Measurements from ENCODE around the gene AGFG2.
"Not testable (repeated sequence)": the region's sequence is repeated elsewhere in the genome, so short reads cannot be mapped to it uniquely, and the experiment has no call there.

The AGFG2 gene

GRCh38 chr7:100538654-100539435 is at the start of gene AGFG2:
TSS of gene AGFG2 (plus strand) at chr7:100539203. CDS start at chr7:100539347, 144 bp downstream.
- peak; percentile 100 for DNase-seq (ENCODE audit: low spot score)

- no peak for DNase-seq (ENCODE audit: low spot score)
These were observed 49.2 kb upstream of the AGFG2 start for GRCh38 chr7:100489824-100490223.

DNA sequence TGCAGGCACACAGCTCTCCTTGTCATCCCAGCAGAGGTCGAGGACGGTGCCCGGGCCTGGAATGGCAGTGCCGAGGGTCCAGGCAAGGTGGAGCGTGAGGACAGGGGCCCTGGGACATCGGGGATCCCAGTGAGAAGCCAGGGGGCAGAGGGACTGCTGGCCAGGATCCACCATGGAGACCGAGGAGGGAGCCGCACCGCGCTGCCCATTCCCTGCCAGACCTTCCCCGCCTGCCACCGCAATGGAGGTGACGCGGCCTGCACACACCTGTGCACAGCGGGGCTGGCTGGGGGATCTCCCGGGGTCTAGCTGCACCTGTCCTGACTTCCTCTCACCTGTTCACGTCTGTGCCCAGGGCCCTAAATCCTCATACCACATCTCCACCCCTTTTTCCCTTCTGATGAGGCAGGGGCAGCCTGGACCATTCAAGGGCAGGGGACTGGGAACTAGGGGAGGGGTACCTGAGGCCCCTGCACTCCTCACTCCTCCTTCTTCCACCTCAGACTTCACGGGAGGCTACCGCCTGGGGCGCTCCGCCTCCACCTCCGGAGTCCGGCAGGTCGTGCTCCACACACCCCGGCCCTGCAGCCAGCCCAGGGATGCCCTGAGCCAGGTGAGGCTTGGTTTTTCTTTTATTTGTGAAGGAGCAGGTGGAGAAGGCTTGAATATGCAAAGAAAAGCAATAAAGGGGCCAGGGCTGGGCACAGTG is 48.4 kb upstream of the AGFG2 start:
- no peak for DNase-seq (ENCODE audit: low spot score)

- no peak for DNase-seq (ENCODE audit: low spot score)
These were observed 47.8 kb upstream of the AGFG2 start for GRCh38 chr7:100491192-100491578.

DNA sequence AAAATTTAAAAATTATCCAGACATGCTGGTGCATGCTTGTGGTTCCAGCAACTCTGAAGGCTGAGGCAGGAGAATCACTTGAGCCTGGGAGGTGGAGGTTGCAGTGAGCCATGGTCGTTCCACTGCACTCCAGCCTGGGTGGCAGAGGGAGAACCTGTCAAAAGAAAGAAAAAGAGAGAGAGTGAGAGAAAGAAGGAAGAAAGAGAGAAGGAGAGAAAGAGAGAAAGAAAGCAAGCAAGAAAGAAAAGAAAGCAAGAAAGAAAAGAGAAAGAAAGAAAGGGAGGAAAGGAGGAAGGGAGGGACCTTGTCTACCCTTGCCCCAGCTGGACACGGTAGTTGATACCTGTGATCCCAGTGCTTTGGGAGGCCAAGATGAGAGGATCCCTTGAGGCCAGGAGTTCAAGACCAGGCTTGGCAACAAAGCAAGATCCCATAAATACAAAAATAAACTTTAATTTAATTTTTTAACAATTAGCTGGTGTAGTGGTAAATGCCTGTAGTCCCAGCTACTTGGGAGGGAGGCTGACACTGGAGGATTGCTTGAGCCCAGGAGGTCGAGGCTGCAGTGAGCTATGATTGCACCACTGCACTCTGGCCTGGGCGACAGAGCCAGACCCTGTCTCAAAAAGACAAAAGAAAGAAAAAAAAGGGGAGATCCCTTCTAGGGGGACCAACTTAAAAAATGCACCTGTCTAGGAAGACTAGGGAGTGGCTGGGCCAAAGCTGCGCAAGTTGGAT is 46.1 kb upstream of the AGFG2 start:
- no peak for DNase-seq (ENCODE audit: low spot score)

DNA sequence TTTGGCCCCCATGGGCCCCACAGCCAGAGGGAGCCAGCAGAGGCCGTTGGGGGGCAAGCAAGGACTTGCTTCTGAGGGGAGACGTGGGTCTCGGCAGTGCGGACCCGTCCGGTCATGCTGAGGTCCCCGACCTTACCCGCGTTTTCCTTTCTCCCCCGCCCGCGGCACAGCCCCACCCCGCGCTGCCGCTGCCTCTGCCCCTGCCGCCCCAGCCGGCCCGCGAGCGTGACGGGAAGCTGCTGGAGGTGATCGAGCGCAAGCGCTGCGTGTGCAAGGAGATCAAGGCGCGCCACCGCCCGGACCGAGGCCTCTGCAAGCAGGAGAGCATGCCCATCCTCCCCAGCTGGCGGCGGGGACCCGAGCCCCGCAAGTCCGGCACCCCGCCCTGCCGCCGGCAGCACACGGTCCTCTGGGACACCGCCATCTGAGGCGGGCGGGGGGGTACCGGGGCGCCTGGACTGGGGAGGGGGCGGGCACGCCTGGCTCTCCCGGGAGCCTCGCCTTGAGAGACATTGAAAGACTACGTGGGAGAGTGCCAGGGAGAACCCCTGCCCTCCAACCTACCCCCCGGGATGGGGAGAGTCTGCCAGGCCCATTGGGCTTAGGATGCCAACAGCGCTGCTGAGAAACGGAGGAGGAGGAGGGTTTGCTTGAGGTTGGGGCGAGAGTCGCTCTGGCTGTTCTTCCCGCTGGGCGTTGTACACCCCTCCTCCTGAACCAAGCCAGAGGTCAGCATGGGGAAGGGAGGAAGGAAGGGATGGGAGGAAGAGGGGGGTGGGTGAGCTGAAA is 45.3 kb upstream of the AGFG2 start:
- DNase-seq (ENCODE audit: low spot score): no peak

DNA sequence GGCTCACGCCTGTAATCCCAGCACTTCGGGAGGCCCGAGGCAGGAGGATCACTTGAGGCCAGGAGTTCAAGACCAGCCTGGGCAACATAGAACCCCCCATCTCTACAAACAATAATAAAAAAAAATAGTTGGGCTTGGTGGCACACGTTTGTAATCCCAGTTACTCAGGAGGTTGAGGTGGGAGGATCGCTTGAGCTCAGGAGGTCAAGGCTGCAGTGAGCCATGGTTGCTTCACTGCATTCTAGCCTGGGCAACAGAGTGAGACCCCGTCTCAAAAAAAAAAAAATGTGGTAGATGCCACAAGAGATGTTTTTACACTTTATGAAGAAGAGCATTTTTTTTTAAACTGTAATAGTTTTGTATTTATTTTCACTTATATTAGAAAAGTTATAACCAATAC is 42.5 kb upstream of the AGFG2 start:
- no peak for DNase-seq (ENCODE audit: low spot score)

DNA sequence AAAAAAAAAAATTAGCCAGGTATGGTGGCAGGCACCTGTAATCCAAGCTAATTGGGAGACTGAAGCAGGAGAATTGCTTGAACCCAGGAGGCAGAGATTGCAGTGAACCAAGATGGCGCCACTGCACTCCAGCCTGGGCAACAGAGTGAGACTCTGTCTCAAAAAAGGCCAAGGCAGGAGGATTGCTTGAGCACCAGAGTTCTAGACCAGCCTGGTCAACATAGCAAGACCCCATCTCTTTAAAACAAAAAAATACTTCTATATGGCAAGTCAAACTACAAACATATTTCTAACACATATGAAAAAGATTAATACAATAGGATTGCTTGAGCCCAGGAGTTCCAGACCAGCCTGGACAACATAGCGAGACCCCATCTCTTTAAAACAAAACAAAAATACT is 38.3 kb upstream of the AGFG2 start:
- not testable (repeated sequence) for DNase-seq (ENCODE audit: low spot score)

GRCh38 chr7:100504031-100504430 is 35.0 kb upstream of the AGFG2 start:
- not testable (repeated sequence) for DNase-seq (ENCODE audit: low spot score)

- no peak for DNase-seq (ENCODE audit: low spot score)
These were observed 34.0 kb upstream of the AGFG2 start for GRCh38 chr7:100504887-100505611.

GRCh38 chr7:100506356-100506923 is 32.6 kb upstream of the AGFG2 start:
- DNase-seq (ENCODE audit: low spot score): no peak

DNA sequence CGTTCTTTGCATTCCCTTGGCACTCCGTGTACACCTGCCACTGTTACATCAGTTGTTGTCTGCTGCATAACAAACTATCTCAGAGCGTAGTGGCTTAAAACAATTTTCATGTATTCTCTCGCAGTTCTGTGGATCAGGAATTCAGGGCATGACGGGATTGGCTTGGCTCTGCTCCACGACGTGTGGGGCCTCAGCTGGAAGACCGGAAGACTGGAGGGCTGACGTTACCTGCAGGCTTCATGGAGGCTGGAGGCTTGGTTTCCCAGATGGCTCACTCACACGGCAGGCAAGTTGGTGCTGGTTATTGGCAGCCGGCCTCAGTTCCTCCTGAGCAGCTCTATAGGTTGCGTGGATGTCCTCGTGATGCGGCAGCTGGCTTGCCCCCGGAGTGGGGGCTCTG is 29.8 kb upstream of the AGFG2 start:
- no peak for DNase-seq (ENCODE audit: low spot score)

DNA sequence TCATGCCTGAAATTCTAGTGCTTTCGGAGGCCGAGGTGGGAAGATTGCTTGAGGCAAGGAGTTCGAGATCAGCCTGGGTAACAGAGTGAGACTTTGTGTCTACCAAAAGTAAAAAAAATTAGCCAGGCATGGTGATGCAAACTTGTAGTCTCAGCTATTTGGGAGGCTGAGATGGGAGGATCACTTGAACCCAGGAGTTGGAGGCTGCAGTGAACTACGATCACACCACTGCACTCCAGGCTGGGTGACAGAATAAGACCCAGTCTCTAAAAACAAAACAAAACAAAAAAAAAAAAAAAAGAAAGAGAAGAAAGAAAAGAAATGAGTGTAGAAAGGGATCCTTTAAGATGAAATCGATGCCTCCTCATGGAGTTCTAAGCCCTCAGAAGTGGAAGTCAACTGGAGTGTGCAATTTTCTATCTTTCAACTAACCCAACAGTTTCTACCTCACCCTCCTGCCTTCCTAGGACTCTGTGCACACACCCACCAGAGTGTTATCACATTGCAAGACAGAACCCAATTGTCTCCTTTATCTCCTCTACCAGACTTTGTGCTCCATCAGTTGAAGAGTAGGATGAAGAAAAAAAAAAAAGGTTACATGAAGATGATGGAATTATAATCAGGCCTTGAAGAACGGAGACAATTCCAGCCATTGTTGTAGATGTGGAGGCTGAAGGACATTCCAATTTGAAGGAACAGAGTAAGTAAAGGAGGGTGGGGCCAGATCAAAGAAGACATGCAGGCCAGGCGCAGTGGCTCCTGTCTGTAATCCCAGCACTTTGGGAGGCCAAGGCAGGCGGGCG is 28.4 kb upstream of the AGFG2 start:
- DNase-seq (ENCODE audit: low spot score): no peak

- DNase-seq (ENCODE audit: low spot score): no peak
These were observed 25.7 kb upstream of the AGFG2 start for GRCh38 chr7:100513212-100513810.

DNA sequence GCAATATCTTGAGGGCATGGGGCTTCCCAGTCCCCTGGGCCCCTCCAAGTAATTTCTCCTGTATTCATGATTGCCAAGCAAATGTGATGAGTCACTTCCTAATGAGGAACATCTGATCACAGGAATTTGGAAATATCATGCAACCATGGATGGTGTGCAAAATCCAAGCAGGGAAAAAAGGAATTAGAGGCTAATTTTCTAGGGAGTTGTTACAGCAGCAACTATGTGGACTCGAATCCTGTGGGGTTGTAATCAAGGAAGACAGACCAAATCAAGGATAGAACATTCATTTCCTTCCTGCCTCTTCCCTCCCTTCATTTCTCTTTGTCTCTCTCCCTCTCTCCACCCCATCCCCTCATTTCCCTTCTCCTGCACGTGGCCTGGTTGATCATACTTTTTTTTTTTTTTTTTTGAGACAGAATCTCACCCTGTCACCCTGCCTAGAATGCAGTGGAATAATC is 23.9 kb upstream of the AGFG2 start:
- DNase-seq (ENCODE audit: low spot score): no peak

- DNase-seq (ENCODE audit: low spot score): peak; percentile 32
These were observed 22.7 kb upstream of the AGFG2 start for GRCh38 chr7:100516135-100516812.

GRCh38 chr7:100517305-100517704 is 21.7 kb upstream of the AGFG2 start:
- no peak for DNase-seq (ENCODE audit: low spot score)

GRCh38 chr7:100519580-100519979 is 19.4 kb upstream of the AGFG2 start:
- no peak for DNase-seq (ENCODE audit: low spot score)

DNA sequence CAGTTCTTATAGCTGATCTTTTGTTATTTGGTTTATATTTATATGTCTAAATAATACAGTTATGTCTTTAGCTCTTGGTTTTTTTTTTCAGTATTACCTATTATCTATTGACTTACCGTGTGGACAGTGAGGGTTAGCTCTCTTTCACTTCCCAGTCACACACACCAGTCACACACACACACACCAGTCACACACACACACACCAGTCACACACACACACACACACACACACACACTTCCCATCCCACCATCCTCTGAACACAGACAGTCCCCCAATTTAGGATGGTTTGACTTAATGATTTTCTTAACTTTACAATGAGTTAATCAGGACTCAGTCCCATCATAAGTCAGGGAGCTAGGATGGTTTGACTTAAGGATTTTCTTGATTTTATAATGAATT is 18.9 kb upstream of the AGFG2 start:
- DNase-seq (ENCODE audit: low spot score): no peak

All from LoVo (cell line).